Measurements from ENCODE around the gene NDUFA6. TPM values are rescaled to one million over a fixed set of nuclear protein-coding genes. Genes with fewer than 3 reads are reported as not detected.

The NDUFA6 gene
- total and polyA plus RNA-seq, 4 donors = 43.7 to 235 (median 56.6) TPM

DNA sequence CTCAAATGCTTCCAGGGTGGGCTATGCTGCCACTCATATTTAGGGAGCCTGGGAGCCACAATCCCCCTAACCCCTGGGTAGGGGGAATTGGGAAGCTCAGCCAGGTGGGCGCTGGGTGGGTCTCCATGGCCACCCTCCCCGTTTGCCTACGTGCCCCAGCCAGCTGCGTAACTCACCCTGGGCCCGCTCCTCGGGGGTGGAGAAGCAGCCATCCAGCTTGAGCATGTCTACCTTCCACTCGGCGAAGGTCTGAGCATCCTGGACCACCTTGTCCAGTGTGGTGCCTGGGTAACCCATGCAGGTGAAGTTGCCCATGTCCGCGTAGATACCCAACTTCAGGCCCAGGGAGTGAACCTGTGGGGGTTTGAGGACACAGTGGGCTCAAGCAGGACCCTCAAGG lies 23.6 kb downstream of the NDUFA6 start:
- Histone ChIP-seq H3K27me3 (ENCODE audit: control insufficient read depth in 4 of 4, insufficient read depth in 4 of 4, low read length in 3 of 4) (no peaks in the 10 kb centered on the region), H3K9me3 (ENCODE audit: control insufficient read depth in 4 of 4, low read length in 3 of 4) (no peaks in the 10 kb centered on the region), H3K27ac (ENCODE audit: low read depth in 1 of 2, low read length in 2 of 2) (no peak overlapping the region), H3K4me1 (ENCODE audit: control insufficient read depth in 4 of 4, insufficient read depth in 4 of 4, low read length in 3 of 4) (peaks cover 5 to 48% (median 41%) of the 10 kb centered on the region in 4 donors), H3K36me3 (ENCODE audit: control insufficient read depth in 4 of 4, insufficient read depth in 3 of 4, low read depth in 1 of 4, low read length in 3 of 4) (peaks cover 1 to 21% (median 6%) of the 10 kb centered on the region in 4 donors), H3K4me3 (ENCODE audit: low read depth in 1 of 3, low read length in 3 of 3) (no peak overlapping the region), H3K9ac (ENCODE audit: low read depth in 1 of 2, low read length in 2 of 2) (no peak overlapping the region)
- DNase-seq (ENCODE audit: low spot score) = no peak
- WGBS = 98% methylated on average over 10 of the region's 10 CpGs
- TF ChIP-seq EGR1 (IDR thresholded peaks at IDR 0.05; ENCODE audit: low read depth in 2 of 2) = no peak
- no peak for TF ChIP-seq SP1 (IDR thresholded peaks at IDR 0.05)
- no peak for TF ChIP-seq RXRA (IDR thresholded peaks at IDR 0.05)
- TF ChIP-seq MAX (IDR thresholded peaks at IDR 0.05) = no peak
- no peak for TF ChIP-seq HNF4A (conservative IDR thresholded peaks at IDR 0.05)
- TF ChIP-seq, protein P1, sequence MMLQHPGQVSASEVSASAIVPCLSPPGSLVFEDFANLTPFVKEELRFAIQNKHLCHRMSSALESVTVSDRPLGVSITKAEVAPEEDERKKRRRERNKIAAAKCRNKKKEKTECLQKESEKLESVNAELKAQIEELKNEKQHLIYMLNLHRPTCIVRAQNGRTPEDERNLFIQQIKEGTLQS (IDR thresholded peaks at IDR 0.05) = no peak
- no peak for TF ChIP-seq RAD21 (IDR thresholded peaks at IDR 0.05)
- TF ChIP-seq FOXA1 (IDR thresholded peaks at IDR 0.05) = no peak
- no peak for TF ChIP-seq HNF4G (IDR thresholded peaks at IDR 0.05)
- no peak for TF ChIP-seq YY1 (IDR thresholded peaks at IDR 0.05)
- no peak for TF ChIP-seq NR2F2 (IDR thresholded peaks at IDR 0.05)
- TF ChIP-seq FOXA2 (IDR thresholded peaks at IDR 0.05) = no peak
- TF ChIP-seq TAF1 (conservative IDR thresholded peaks at IDR 0.05) = no peak

DNA sequence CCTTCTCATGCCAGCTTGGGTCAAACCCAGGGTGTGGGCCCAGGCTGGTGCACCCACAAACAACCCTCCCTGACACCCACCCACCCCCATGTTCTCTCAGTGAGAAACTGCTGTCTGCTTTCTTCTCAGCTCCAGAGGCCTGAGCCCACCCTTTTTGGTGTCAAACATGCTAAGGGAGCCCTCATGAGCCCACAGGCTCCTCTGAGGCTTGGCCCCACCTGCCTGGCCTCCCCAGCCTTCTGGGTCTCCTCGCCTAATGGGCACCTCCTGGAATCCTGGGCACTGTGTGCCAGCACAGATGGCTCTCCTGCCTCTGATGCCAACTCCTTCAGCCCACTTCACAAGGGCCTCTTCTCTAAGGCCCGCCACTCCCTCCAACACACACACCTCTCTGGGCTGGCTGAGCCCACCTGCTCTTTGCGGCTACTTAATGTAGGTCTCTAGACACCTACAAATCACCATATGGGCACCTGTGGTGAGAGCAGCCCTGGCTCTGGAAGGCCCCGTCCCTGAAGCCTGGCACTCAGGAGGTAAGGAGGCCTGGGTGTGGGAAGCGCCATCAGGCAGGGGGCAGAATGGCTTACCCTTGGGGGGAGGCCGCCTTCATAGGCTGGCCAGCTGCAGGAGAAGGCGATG lies 24.3 kb downstream of the NDUFA6 start:
- no peak overlapping the region for H3K27ac ChIP-seq (ENCODE audit: low read depth in 1 of 2, low read length in 2 of 2)
- 97% methylated on average over 7 of the region's 7 CpGs for WGBS
- H3K36me3 ChIP-seq (ENCODE audit: control insufficient read depth in 4 of 4, insufficient read depth in 3 of 4, low read depth in 1 of 4, low read length in 3 of 4) = peaks cover 1 to 24% (median 8%) of the 10 kb centered on the region in 4 donors
- H3K4me1 ChIP-seq (ENCODE audit: control insufficient read depth in 4 of 4, insufficient read depth in 4 of 4, low read length in 3 of 4) = peaks cover 5 to 46% (median 37%) of the 10 kb centered on the region in 4 donors
- no peaks in the 10 kb centered on the region for H3K9me3 ChIP-seq (ENCODE audit: control insufficient read depth in 4 of 4, low read length in 3 of 4)
- H3K27me3 ChIP-seq (ENCODE audit: control insufficient read depth in 4 of 4, insufficient read depth in 4 of 4, low read length in 3 of 4) = no peaks in the 10 kb centered on the region
- no peak for DNase-seq (ENCODE audit: low spot score)
- H3K4me3 ChIP-seq (ENCODE audit: low read depth in 1 of 3, low read length in 3 of 3) = no peak overlapping the region
- TF ChIP-seq FOXA2 (IDR thresholded peaks at IDR 0.05) (no peak), GABPA (IDR thresholded peaks at IDR 0.05 in 1 of 2, conservative IDR thresholded peaks at IDR 0.05 in 1 of 2) (no peak), TAF1 (conservative IDR thresholded peaks at IDR 0.05) (no peak), EGR1 (IDR thresholded peaks at IDR 0.05; ENCODE audit: low read depth in 2 of 2) (no peak), RXRA (IDR thresholded peaks at IDR 0.05) (no peak), FOXA1 (IDR thresholded peaks at IDR 0.05) (no peak), NR2F2 (IDR thresholded peaks at IDR 0.05) (no peak), HNF4G (IDR thresholded peaks at IDR 0.05) (no peak), YY1 (IDR thresholded peaks at IDR 0.05) (no peak), RAD21 (IDR thresholded peaks at IDR 0.05) (no peak), SP1 (IDR thresholded peaks at IDR 0.05) (no peak), MAX (IDR thresholded peaks at IDR 0.05) (no peak), JUND (IDR thresholded peaks at IDR 0.05) (no peak), HNF4A (conservative IDR thresholded peaks at IDR 0.05) (no peak)
- TF ChIP-seq, protein P2, sequence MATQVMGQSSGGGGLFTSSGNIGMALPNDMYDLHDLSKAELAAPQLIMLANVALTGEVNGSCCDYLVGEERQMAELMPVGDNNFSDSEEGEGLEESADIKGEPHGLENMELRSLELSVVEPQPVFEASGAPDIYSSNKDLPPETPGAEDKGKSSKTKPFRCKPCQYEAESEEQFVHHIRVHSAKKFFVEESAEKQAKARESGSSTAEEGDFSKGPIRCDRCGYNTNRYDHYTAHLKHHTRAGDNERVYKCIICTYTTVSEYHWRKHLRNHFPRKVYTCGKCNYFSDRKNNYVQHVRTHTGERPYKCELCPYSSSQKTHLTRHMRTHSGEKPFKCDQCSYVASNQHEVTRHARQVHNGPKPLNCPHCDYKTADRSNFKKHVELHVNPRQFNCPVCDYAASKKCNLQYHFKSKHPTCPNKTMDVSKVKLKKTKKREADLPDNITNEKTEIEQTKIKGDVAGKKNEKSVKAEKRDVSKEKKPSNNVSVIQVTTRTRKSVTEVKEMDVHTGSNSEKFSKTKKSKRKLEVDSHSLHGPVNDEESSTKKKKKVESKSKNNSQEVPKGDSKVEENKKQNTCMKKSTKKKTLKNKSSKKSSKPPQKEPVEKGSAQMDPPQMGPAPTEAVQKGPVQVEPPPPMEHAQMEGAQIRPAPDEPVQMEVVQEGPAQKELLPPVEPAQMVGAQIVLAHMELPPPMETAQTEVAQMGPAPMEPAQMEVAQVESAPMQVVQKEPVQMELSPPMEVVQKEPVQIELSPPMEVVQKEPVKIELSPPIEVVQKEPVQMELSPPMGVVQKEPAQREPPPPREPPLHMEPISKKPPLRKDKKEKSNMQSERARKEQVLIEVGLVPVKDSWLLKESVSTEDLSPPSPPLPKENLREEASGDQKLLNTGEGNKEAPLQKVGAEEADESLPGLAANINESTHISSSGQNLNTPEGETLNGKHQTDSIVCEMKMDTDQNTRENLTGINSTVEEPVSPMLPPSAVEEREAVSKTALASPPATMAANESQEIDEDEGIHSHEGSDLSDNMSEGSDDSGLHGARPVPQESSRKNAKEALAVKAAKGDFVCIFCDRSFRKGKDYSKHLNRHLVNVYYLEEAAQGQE (IDR thresholded peaks at IDR 0.05) = no peak
- TF ChIP-seq, protein P1 (IDR thresholded peaks at IDR 0.05) = no peak
- TF ChIP-seq, protein P3, sequence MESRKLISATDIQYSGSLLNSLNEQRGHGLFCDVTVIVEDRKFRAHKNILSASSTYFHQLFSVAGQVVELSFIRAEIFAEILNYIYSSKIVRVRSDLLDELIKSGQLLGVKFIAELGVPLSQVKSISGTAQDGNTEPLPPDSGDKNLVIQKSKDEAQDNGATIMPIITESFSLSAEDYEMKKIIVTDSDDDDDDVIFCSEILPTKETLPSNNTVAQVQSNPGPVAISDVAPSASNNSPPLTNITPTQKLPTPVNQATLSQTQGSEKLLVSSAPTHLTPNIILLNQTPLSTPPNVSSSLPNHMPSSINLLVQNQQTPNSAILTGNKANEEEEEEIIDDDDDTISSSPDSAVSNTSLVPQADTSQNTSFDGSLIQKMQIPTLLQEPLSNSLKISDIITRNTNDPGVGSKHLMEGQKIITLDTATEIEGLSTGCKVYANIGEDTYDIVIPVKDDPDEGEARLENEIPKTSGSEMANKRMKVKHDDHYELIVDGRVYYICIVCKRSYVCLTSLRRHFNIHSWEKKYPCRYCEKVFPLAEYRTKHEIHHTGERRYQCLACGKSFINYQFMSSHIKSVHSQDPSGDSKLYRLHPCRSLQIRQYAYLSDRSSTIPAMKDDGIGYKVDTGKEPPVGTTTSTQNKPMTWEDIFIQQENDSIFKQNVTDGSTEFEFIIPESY (IDR thresholded peaks at IDR 0.05) = no peak
- no peak overlapping the region for H3K9ac ChIP-seq (ENCODE audit: low read depth in 1 of 2, low read length in 2 of 2)

All from liver (tissue), 9 donors.